GM12878 (cell line): ENCODE measurements around the gene MTMR3. TPM values are rescaled to one million over a fixed set of nuclear protein-coding genes. Genes with fewer than 3 reads are reported as not detected.

ENCODE experiments used
- BACH1 ChIP-seq: fragments of 450-650 bp; IDR thresholded peaks from 2 replicates; pipeline ENCODE4 v1.6.1; 2017; ENCODE audit warnings: mild to moderate bottlenecking, borderline replicate concordance
- BCL3 ChIP-seq: IDR thresholded peaks from 2 replicates; pipeline ENCODE4 v1.6.1; 2011; ENCODE audit warnings: borderline replicate concordance, low read depth, mild to moderate bottlenecking, moderate library complexity, low read length; ENCODE audit not compliant: insufficient read depth, poor library complexity, severe bottlenecking
- JUNB ChIP-seq: IDR thresholded peaks from 2 replicates; pipeline ENCODE4 v1.6.1; 2016; ENCODE audit warnings: antibody characterized with exemption, mild to moderate bottlenecking
- NR2F1 ChIP-seq: fragments of 450-650 bp; conservative IDR thresholded peaks from 2 replicates; pipeline ENCODE4 v1.6.1; 2017; ENCODE audit warnings: mild to moderate bottlenecking
- NRF1 ChIP-seq: conservative IDR thresholded peaks from 2 replicates; pipeline ENCODE4 v1.6.1; 2011; ENCODE audit warnings: mild to moderate bottlenecking, low read depth, low read length, improper control_type of control experiment
- RELA ChIP-seq: fragments of 450-650 bp; IDR thresholded peaks from 2 replicates; pipeline ENCODE4 v1.8.0; 2014; ENCODE audit warnings: borderline replicate concordance; ENCODE audit not compliant: partially characterized antibody
- RUNX3 ChIP-seq: IDR thresholded peaks from 2 replicates; pipeline ENCODE4 v1.6.1; 2012; ENCODE audit warnings: low read length, inconsistent platforms
- SREBF1 ChIP-seq: IDR thresholded peaks from 2 replicates; pipeline ENCODE4 v1.6.1; 2012; ENCODE audit warnings: mild to moderate bottlenecking, low read length
- SREBF2 ChIP-seq: IDR thresholded peaks from 2 replicates; pipeline ENCODE4 v1.6.1; 2012; ENCODE audit warnings: mild to moderate bottlenecking, low read length
- ZBTB11 ChIP-seq: fragments of 450-650 bp; formaldehyde crosslinking; IDR thresholded peaks from 2 replicates; pipeline ENCODE4 v1.5.0; 2022; ENCODE audit warnings: mild to moderate bottlenecking, missing genetic modification characterization
- polyA plus RNA-seq, 11 experiments: library from polyadenylated mRNA; depleted of rRNA in 4 of 11; unstranded in 6 of 11; stranded (reverse) in 5 of 11; fragments of >200 nt; fragmentation: Nextera tagmentation in 4 of 11; fragmentation: Illumina TruSeq in 1 of 11; extraction: Ambion mirVana in 4 of 11; extraction: Trizol in 1 of 11; gene quantifications; 1 replicate in 1 of 11; 2 replicates in 10 of 11; pipeline versions ENCODE4 v1.2.1 to v1.2.3, GENCODE V29; 2011 to 2016; ENCODE audit warnings: inconsistent platforms in 2 of 11, missing spikeins in 2 of 11, low read depth in 1 of 11
- total RNA-seq, 4 experiments: library from RNA; depleted of rRNA in 3 of 4; stranded (reverse); fragments of >200 nt in 3 of 4; fragmentation: Illumina TruSeq in 1 of 4; extraction: Trizol in 1 of 4; gene quantifications; 2 replicates each; pipeline versions ENCODE4 v1.2.1 to v1.2.3, GENCODE V29; 2013 to 2021
- TF ChIP-seq, protein P1 (sequence below): IDR thresholded peaks from 2 replicates; pipeline ENCODE4 v1.6.1; 2012; ENCODE audit warnings: low read depth, low read length, improper control_type of control experiment

The MTMR3 gene
- total and polyA plus RNA-seq, 10 of the 15 experiments (the other 5 are each of a cell fraction or from before 2014, with no cell fraction given) = 1.4 to 23.7 (median 10.6) TPM

DNA sequence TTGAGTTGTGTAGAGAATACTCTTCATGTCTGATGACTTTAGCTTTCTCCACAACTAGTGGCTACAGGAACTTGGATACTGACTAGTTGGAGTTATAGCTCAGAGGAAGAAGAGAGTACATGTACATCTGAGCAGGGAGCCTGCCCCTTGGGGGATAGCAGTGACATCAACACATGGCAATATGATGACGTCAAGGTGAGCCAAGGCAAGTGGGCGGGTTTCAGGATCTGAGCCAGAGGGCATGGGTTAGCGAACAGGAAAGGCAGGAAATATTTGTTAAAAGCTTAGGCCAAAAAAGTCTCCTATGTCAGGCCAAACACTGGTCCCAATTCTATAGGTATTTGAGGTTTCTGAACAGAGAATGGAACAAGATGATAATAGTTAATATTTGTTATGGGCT, 155.2 kb downstream of the MTMR3 start (continued):
- TF ChIP-seq SREBF1 (no peak), BACH1 (no peak), BCL3 (no peak), RELA (no peak), ZBTB11 (CRISPR knock-in tag) (no peak), JUNB (no peak), NRF1 (no peak), RUNX3 (no peak), NR2F1 (no peak), SREBF2 (no peak)
- TF ChIP-seq, protein P1, sequence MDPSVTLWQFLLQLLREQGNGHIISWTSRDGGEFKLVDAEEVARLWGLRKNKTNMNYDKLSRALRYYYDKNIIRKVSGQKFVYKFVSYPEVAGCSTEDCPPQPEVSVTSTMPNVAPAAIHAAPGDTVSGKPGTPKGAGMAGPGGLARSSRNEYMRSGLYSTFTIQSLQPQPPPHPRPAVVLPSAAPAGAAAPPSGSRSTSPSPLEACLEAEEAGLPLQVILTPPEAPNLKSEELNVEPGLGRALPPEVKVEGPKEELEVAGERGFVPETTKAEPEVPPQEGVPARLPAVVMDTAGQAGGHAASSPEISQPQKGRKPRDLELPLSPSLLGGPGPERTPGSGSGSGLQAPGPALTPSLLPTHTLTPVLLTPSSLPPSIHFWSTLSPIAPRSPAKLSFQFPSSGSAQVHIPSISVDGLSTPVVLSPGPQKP = no peak
- TF ChIP-seq, all 136 proteins: peak for 0
